ENCODE data around the gene GALT.
A peak's percentile ranks its signal among the peaks of the same experiment; 100 is the strongest.
"Not testable (repeated sequence)": the region's sequence is repeated elsewhere in the genome, so short reads cannot be mapped to it uniquely, and the experiment has no call there.

Gene GALT

DNA sequence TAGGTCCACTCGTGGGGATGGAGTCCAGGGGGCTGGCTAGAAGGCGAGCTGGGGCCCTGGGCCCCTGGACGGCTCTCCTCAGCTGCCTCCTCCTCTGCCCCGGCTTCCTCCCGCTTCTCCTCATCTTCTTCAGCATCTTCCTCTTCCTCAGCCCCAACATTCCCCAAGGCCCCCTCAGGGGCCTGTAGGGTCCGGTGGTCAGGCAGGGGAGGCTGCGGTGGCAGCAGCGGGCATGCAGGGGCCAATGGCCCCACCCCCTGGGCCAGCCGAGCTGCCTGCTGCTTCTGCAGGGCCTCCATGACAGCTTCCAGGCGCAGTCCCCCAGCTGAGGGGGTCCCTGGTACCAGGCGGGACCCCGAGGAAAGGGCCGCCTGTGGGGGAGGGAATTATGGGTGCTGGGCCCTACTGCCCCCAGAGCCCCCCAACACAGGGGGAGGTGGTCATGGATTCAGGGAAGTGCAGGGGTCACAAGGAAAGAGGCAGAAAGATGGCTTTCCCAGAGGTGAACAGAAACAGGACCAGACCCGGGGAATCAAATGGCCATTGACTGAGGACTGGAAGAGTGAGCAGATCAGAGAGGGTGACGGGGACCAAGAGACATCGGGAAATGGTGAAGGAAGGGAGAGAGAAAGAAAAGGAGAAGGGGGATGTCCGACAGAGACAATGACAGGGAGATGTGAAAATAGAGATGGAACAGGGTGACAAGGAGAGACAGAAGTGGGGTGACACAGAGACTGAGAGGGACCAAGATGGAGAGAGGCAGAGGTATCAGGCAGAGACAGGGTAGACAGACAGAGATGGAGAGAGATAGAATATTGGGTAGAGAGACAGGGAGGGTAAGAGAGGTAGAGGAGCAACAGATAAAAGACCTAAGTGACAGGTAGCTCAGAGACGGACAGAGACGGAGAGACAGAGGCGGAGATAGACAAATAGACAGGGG lies 18.5 kb upstream of the GALT start:
- DNase-seq, result no peak

DNA sequence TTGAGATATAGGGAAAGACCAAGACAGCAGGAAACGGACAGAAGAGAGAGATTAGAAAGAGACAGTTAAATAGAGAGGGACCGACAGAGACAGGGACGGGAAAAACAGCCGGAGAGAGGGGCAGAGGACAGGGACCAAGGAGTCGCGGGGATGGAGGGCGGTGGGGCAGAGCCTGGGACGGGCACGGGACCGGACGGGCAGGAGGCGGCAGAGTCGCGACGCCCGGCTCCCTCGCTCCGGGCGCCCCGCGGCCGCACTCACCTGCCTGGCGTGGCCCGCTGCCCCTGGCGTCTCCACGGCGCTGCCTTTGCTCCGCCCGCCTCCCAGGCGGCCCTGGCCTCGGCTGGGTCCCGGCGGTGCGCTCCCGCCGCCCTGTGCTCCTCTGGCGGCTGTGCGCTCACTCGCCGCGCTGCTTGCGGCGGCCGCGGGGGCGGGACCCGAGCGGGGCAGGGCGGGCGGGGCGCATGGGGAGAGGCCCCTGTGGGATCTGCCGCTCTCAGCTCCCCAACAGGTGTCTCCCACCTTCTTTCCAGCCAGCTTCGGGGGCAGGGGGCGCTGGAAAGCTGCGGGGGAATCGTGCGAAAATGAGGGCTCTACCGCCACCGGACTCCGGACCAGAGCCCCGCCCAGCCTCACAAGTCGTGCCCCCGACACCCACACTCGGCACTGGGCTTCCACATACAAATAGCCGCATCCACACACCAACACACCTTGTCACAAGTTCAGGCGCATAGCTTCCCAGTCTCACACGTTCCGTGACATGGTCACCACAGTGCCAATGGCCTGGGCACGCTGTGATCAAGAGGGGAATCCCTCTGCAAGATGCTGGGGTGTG lies 17.6 kb upstream of the GALT start, which contains the start of gene ARID3C:
Gene ARID3C (minus strand): TSS at position 411 of the 835 bp plus-strand sequence. CDS start 1,052 bp downstream, outside the sequence.
- no peak for DNase-seq

DNA sequence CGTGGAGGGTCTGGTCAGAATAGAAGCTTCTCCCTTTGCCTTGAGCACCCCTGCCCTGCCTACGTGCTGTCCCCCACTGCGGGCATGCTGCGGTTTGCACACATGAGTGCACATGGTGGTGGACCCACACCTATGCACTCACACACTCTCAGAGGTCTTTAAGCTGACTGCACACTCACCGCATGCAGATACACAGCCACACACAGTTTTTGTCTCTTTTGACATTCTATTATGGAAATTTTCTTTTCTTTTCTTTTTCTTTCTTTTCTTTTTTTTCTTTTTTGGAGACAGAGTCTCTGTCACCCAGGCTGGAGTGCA lies 17.0 kb upstream of the GALT start:
- no peak for DNase-seq

DNA sequence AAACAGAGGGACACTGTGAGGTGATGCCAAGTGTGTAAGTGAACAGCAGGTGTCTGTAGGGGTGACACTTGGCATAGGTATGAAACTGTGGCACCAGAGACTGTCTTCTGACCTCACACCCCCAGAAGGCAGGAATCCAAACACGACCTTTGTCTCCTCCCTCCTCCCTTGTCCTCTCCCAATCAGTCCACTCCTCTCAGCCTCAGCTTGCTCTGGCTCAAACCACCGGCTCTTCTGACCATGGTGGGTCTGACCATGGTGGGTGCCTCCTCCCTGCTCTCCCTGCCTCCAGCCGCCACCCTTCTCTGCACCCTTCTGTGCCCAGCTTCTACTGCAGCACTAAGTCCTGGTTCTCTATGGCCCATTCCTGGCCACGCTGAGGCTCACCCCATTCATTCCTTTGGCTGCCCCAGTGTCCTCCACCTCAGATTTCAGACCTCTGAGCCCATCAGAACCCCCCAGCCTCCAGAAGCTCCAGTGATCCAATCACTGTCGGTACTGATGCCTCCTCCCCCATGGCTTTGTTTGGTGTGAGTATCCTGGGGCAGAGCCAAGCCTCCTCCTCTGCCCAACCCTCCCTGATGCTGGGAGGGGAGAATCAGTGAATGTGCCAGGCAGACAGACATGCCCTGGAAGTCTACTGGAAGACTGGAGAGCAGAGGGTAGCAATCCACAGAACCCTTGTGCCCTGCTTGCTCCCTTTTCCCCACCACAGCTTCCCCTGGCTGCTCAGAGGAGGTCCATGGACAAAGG lies 15.9 kb upstream of the GALT start:
- DNase-seq, result no peak

DNA sequence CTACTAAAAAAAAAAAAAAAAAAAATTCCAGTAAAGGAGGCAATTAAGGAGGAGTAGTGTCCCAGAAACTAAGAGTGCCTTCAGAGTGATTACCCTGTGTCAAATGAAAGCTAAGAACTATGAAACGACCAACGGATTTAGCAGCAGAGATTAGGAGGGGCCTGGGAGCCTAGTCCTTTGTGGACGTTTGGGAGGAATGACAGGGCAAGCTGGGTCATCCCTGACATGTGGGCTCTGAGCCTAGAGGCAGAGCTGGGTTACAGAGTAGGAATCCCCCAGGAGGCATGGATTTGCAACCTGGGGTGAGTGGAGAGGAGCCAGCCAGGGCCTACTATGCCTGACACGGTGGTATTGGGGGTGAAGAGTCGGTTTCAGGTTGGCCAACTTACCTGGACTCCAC lies 13.3 kb upstream of the GALT start:
- no peak for DNase-seq

DNA sequence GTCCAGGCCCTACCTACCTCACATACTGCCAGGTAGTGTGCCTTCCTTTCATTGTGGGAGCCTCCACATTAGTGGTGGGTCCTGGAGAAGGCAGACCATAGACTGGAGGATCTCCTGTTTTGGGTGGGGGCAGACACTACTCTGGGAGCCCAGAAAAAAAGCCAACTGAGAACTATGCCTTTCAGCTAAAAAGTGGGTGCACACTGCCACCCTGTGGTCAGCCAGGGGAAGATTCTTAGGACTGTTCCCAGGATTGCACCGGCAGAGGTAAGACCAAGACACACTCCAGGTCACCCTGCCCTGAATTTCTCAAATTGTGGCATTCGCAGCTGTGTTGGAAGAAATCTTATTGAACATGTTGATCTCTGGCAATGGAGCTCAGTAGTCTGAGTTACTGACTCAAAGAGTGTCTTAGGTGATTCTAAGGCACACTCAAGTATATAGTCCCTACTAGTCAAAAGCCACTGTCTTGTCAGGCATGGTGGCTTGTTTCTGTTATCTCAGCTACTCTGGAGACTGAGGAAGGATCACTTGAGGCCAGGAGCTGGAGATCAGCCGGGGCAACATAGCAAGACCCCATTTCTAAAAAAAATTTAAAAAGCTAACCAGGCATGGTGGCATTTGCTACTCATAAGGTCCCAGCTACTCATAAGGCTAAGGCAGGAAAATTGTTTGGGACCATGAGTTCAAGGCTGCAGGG lies 12.5 kb upstream of the GALT start:
- DNase-seq, result peak in 12 of 14 donors; percentile 12 to 62 (median 36)

DNA sequence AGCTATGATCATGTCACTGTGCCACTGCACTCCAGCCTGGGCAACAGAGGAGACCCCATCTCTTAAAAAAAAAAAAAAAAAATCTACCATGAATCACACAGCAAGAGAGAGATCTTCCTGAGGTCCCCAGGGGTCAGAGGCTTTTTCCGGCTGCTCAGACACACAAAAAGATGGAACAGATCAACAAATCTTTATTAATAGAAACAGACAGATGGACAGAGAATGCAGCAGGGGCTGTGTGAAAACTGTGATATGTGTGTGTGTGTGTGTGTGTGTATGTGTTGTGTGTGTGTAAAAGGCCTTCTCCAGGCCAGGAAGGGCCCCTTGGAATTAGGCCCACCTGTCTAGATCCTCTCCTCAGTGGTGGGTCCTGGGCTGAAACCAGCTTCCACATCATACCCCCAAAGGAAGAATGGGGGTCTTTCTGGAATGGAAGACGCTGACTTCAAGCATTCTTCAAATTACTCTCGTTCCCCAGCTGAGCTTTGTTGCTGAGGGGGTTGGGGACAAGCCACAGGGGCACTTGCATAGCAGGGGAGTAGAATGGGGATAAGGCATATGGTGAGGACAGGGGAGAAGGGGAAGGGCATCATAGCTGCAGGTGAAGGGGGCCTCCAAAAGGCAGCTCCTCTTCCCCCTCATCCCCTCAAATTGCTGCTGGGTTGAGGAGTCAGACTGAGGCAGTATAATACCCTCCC lies 11.8 kb upstream of the GALT start:
- no peak for DNase-seq

DNA sequence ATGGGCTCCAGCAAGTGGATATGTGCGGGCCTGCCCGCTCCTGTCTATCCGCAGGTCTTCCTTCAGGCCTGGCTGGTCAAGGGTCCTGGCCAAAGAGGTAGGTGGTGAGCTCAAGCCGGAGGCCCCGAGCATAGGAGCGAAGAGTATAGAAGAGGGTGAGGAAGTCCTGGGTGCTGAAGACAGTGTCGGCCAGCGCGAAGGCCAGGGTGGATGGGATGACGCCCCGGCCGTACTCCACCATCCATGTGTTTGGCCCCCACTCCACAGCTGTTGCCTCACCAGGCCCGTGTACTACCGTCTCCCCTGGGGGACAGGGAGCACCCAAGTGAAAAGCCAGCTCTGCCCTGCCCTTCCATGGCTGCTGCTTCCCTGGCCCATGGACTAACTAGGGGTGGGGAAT lies 10.9 kb upstream of the GALT start:
- no peak for DNase-seq

DNA sequence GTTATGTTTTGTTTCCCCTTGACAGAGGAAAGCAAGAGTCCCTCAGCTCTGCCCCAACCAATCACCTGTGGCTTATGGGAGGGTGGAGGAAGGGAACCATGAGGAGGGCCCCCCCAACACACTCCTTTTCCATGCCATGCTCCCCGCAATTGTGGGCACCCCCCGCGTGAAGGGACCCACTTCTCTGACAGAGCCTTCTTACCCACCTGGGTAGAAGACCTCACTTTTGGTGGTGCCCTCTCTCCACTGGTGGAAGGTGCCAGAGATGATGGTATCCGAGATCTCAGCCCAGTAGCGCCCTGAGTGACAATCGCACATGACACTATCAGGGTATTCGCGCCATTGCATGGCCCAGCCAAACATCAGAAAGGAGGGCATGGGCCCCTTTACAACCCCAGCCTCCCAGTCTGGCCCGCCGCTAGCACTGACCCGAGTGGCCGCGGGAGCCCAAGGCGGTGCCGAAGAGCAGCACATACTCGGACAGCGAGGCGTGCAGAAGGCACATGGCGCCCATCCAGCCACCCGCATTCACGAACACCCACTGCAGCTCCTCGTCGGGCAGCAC lies 9.6 kb upstream of the GALT start:
- peak in 1 of 14 donors; percentile 39 for DNase-seq

DNA sequence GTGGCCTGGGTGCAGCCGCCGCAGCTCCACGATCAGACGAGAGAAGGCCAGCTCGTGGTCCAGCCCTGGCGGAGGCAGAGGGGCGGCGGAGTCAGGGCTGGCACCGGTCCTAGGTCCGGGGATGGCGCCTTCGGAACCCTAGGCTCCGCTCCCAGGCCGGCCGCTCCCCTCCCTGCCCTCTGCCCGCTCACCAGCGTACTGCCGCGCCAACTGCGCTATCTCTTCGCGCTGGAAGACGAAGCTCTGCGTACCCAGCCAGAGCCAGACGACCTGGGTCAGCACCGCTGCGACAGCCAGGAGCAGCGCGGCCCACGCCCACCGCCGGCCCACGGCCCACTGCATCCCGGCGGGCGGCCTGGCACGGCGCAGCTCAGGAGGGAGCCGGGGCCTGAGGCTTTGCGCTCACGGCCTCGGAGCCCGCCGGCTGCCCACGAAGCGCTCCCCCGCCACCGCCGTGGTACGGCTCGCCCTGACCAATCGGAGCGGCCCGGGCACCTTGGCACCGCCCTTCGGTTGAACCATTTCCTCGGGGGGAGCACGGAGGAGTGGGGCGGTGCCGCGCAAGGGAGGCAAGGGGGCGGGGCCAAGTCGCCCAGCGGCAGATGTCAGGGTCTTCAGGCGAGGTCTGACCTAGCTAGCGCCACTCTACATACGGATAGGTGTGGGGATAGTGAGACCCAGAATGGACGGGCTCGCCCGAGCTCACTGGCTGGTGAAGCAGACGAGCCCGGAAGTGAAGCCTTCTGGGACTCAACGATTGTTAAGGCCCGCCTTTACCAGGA lies 8.9 kb upstream of the GALT start, which contains the start of gene SIGMAR1:
Gene SIGMAR1 (minus strand): TSS at position 432 of the 782 bp plus-strand sequence. CDS start 90 bp downstream, at position 342.
- DNase-seq, result peak; percentile 50 to 94 (median 90)

DNA sequence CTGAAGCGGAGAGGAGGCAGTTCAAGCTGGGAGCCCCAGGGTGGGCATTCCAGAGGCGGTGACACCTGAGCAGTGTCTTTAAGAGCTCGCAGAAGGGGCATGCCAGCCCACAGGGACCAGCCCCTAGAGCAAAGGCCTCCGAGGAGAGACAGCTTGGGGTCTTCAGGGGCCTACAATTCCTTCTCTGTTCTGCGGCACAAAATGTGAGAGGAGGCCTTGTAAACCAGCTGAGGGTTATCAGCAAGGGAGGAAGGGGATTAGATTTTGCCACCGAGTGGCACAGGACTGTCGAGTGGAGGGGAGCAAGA lies 8.4 kb upstream of the GALT start:
- DNase-seq, result peak in 1 of 14 donors; percentile 55

DNA sequence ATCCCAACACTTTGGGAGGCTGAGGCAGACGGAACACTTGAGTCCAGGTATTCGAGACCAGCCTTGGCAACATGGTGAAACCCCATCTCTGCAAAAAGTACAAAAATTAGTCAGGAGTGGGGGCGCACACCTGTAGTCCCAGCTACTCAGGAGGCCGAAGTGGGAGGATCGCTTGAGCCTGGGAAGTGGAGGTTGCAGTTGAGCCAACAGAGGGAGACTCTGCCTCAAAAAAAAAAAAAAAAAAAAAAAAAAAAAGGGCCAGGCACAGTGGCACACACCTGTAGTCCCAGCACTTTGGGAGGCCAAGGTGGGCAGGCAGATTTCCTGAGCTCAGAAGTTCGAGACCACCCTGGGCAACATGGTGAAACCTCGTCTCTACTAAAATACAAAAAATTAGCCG lies 7.2 kb upstream of the GALT start:
- not testable (repeated sequence) for DNase-seq

DNA sequence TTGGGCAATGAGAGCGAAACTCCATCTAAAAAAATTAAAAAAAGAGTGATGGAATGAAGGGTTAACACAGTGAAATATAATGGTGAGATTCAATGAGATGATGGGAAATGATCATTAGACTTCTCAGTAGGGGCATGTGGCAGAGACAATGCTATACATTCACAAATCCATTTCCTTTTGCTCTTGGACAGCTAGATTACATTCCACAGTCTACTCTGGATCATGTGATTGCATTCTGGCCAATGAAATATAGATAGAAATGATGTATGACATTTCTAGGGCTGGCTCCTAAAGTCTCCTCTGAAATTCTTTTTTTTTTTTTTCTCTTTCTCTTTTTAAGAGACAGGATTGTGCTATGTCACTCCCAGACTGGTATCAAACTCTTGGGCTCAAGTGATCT lies 3.8 kb upstream of the GALT start:
- no peak for DNase-seq

DNA sequence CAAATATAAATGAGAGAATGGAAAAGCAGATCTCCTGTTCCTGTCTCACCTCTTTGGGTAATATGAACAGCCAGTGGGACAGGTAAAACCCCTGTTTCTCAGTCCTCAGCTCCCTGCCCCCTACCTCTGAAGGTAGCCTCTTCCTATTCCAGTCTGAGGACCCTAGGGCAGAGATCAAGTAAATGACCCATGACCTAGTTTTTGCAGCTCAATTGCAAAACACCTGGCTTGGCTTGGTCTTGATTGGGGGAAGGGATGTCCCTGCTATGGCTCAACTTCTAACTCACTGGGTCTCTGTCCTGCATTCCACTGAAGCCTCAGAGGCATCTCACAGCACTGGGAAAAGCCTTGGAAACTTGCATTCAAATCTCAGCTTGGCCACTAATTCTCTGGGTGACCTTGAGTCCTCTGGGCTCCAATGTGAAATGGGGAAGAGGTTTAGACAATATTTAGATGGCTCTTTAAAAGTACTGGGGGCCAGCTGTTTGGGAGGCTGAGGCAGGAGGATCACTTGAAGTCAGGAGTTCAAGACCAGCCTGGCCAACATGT lies 1.6 kb upstream of the GALT start:
- DNase-seq, result no peak

DNA sequence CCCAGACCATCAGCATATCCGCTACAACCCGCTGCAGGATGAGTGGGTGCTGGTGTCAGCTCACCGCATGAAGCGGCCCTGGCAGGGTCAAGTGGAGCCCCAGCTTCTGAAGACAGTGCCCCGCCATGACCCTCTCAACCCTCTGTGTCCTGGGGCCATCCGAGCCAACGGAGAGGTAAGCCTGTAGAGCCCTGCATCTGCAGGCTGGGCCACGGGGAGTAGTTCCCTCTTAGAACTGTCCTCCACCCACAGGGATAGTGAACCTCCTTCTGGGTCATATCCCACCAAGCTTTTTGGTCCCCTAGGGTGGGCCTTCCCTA lies 569 bp downstream of the GALT start:
- DNase-seq, result peak in 1 of 14 donors; percentile 34

DNA sequence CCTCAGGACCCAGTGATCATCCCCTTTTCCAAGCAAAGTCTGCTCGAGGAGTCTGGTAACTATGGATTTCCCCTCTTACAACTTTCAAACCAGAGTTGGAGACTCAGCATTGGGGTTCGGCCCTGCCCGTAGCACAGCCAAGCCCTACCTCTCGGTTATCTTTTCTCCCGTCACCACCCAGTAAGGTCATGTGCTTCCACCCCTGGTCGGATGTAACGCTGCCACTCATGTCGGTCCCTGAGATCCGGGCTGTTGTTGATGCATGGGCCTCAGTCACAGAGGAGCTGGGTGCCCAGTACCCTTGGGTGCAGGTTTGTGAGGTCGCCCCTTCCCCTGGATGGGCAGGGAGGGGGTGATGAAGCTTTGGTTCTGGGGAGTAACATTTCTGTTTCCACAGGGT lies 1.2 kb downstream of the GALT start:
- no peak for DNase-seq

DNA sequence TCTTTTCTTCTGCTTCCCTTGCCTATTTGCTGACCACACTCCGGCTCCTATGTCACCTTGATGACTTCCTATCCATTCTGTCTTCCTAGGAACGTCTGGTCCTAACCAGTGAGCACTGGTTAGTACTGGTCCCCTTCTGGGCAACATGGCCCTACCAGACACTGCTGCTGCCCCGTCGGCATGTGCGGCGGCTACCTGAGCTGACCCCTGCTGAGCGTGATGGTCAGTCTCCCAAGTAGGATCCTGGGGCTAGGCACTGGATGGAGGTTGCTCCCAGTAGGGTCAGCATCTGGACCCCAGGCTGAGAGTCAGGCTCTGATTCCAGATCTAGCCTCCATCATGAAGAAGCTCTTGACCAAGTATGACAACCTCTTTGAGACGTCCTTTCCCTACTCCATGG lies 2.2 kb downstream of the GALT start:
- no peak for DNase-seq

DNA sequence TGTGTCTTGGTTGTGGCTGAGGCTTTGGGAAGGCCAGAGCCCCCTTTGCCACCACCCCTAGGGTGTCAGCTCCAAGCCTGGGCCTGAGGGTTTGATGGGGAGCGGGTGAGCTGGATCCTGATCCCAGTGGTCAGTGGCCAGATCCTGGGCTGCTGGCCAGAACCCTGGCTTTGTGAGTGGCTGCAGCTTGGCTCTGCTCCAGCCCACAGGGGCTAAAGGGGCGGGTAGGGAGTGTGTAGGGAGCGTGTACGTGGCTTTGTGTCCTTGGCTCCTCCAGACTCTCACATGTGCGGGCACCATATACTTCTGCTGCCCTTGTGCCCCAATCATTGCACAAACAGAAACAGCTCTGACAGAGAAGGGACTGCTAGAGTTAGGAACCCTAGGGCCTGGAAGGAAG lies 4.3 kb downstream of the GALT start:
- peak in 4 of 14 donors; percentile 6 to 50 (median 22) for DNase-seq

DNA sequence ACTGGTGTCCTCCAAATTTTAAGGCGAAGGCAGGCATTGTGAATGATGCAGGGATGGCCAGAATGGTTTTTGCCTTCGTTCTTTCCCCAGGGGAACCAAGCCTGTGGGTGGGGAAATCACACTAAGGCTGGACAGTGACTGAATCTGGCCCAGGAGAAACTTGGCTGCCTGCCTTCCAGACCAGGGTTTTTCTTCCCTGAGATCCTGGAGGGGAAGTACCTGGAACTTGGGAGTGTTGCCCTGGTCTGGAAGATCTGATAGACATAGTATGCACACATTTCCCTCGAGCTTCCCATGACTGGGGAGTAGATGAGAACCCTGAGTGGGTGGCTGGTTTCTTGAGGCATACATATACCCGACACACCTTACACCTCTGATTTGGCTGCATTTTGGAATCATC lies 4.8 kb downstream of the GALT start:
- DNase-seq, result peak in 1 of 14 donors; percentile 33

All from C1 segment of cervical spinal cord (tissue), 14 donors.